Inflammatory macrophage treated with lipopolysaccharide for 4 hours (primary cell): Measurements from ENCODE around the gene TAL1.

ENCODE experiments used
- DNase-seq: peaks from one replicate; pipeline ENCODE4 v3.0.0-alpha.2; 2020

Gene TAL1

GRCh38 chr1:47229031-47229885 lies 2.8 kb downstream of the TAL1 start:
- DNase-seq: no peak

- no peak for DNase-seq
Measured at GRCh38 chr1:47228644-47229030, 3.4 kb downstream of the TAL1 start.

GRCh38 chr1:47227341-47228232 lies 4.4 kb downstream of the TAL1 start:
- DNase-seq: no peak

GRCh38 chr1:47226839-47227215 lies 5.2 kb downstream of the TAL1 start:
- DNase-seq: no peak

GRCh38 chr1:47226121-47226838 lies 5.7 kb downstream of the TAL1 start:
- DNase-seq: no peak

- DNase-seq: no peak
Measured at GRCh38 chr1:47225430-47226100, 6.5 kb downstream of the TAL1 start.

- DNase-seq: no peak
Measured at GRCh38 chr1:47224676-47225399, 7.2 kb downstream of the TAL1 start.

GRCh38 chr1:47223921-47224675 lies 7.9 kb downstream of the TAL1 start:
- no peak for DNase-seq

- DNase-seq: no peak
Measured at GRCh38 chr1:47223174-47223920, 8.7 kb downstream of the TAL1 start.

- DNase-seq: no peak
Measured at GRCh38 chr1:47222476-47222875, 9.5 kb downstream of the TAL1 start.

- no peak for DNase-seq
Measured at GRCh38 chr1:47219590-47220220, 12.3 kb downstream of the TAL1 start.

- no peak for DNase-seq
Measured at GRCh38 chr1:47219001-47219400, 13.0 kb downstream of the TAL1 start.

- DNase-seq: no peak
Measured at GRCh38 chr1:47216278-47217059, 15.6 kb downstream of the TAL1 start.

- DNase-seq: no peak
Measured at GRCh38 chr1:47215713-47216112, 16.3 kb downstream of the TAL1 start.

GRCh38 chr1:47214549-47214948 lies 17.5 kb downstream of the TAL1 start:
- no peak for DNase-seq

- DNase-seq: no peak
Measured at GRCh38 chr1:47213230-47213963, 18.6 kb downstream of the TAL1 start.

GRCh38 chr1:47212636-47213229 lies 19.3 kb downstream of the TAL1 start:
- no peak for DNase-seq

GRCh38 chr1:47211796-47212269 lies 20.2 kb downstream of the TAL1 start:
- peak; percentile 59 for DNase-seq
